NB4 (cell line): Measurements from ENCODE around the gene TSHR.

Experiments
- MYC ChIP-seq: IDR thresholded peaks from 2 replicates; pipeline ENCODE4 v1.6.1; 2011; ENCODE audit warnings: low read depth, low read length
- POLR2A ChIP-seq: IDR thresholded peaks from 2 replicates; pipeline ENCODE4 v1.6.1; 2011; ENCODE audit warnings: mild to moderate bottlenecking; ENCODE audit not compliant: insufficient read length; ENCODE audit errors: extremely low read depth
- TF ChIP-seq, protein P1 (sequence below): IDR thresholded peaks from one replicate; pipeline ENCODE4 v1.5.1; 2012; ENCODE audit warnings: low read depth, low read length
- TF ChIP-seq, protein P2 (sequence below): IDR thresholded peaks from 2 replicates; pipeline ENCODE4 v1.6.1; 2011; ENCODE audit warnings: low read depth, low read length

DNA sequence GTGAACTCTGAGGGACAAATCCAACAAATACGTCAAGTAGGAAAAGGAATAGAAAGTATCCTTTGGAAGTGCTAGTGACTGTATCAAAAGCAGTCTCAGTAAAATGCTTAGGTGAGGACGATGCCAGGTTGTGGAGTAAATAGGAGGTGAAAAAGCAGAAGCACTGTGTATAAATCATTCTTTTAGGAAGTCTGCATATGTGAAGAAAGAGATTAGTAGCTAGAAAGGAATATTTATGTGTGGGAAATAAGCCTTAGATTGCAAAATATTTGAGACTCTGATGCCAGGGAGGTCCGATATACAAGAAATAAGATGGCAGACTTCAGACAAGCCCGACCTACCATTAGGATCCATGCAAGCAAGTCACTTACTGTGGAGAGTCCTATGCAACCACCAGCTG is 21.7 kb upstream of the TSHR start:
- TF ChIP-seq, protein P1, sequence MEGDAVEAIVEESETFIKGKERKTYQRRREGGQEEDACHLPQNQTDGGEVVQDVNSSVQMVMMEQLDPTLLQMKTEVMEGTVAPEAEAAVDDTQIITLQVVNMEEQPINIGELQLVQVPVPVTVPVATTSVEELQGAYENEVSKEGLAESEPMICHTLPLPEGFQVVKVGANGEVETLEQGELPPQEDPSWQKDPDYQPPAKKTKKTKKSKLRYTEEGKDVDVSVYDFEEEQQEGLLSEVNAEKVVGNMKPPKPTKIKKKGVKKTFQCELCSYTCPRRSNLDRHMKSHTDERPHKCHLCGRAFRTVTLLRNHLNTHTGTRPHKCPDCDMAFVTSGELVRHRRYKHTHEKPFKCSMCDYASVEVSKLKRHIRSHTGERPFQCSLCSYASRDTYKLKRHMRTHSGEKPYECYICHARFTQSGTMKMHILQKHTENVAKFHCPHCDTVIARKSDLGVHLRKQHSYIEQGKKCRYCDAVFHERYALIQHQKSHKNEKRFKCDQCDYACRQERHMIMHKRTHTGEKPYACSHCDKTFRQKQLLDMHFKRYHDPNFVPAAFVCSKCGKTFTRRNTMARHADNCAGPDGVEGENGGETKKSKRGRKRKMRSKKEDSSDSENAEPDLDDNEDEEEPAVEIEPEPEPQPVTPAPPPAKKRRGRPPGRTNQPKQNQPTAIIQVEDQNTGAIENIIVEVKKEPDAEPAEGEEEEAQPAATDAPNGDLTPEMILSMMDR: no peak
- TF ChIP-seq POLR2A (no peak), MYC (no peak)
- TF ChIP-seq, protein P2, sequence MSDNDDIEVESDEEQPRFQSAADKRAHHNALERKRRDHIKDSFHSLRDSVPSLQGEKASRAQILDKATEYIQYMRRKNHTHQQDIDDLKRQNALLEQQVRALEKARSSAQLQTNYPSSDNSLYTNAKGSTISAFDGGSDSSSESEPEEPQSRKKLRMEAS: no peak
